Measurements from ENCODE around the gene CYP1A1. TPM values are rescaled to one million over a fixed set of nuclear protein-coding genes. Genes with fewer than 3 reads are reported as not detected.

The CYP1A1 gene
- total RNA-seq, 4 donors from 2014 or later: 3.0 to 6.8 (median 3.6) TPM

- TF ChIP-seq POLR2A (IDR thresholded peaks at IDR 0.05) (no peak), CTCF (IDR thresholded peaks at IDR 0.05) (no peak)
- no peak for DNase-seq (ENCODE audit: low spot score in 2 of 2)
- WGBS, 2 donors: 89 to 91% methylated on average over 8 of the region's 8 CpGs
- intact Hi-C loops (cut with DNase I; ENCODE audit: low total_unique reads): no loop called here
- no peak overlapping the region for H3K4me3 ChIP-seq (ENCODE audit: low read depth, poor library complexity, severe bottlenecking)
These were observed 33.4 kb upstream of the CYP1A1 start for GRCh38 chr15:74758736-74759135.

GRCh38 chr15:74754593-74755215, 29.4 kb upstream of the CYP1A1 start:
- intact Hi-C loops (cut with DNase I; ENCODE audit: low total_unique reads): no loop called here
- H3K4me3 ChIP-seq (ENCODE audit: low read depth, poor library complexity, severe bottlenecking): no peak overlapping the region
- no peak for DNase-seq (ENCODE audit: low spot score in 2 of 2)
- TF ChIP-seq POLR2A (IDR thresholded peaks at IDR 0.05): no peak
- no peak for TF ChIP-seq CTCF (IDR thresholded peaks at IDR 0.05)
- WGBS, 2 donors: 83 to 88% methylated on average over 20 of the region's 20 CpGs

- TF ChIP-seq CTCF (IDR thresholded peaks at IDR 0.05) (no peak), POLR2A (IDR thresholded peaks at IDR 0.05) (no peak)
- WGBS, 2 donors: 30 to 35% methylated on average over 5 of the region's 5 CpGs
- intact Hi-C loops (cut with DNase I; ENCODE audit: low total_unique reads): no loop called here
- no peak overlapping the region for H3K4me3 ChIP-seq (ENCODE audit: low read depth, poor library complexity, severe bottlenecking)
- no peak for DNase-seq (ENCODE audit: low spot score in 2 of 2)
These were observed 27.2 kb upstream of the CYP1A1 start for GRCh38 chr15:74752531-74752930.

- WGBS, 2 donors: 72% methylated on average over 8 of the region's 8 CpGs
- no peak for DNase-seq (ENCODE audit: low spot score in 2 of 2)
- no peak for TF ChIP-seq POLR2A (IDR thresholded peaks at IDR 0.05)
- TF ChIP-seq CTCF (IDR thresholded peaks at IDR 0.05): no peak
- intact Hi-C loops (cut with DNase I; ENCODE audit: low total_unique reads): no loop called here
- no peak overlapping the region for H3K4me3 ChIP-seq (ENCODE audit: low read depth, poor library complexity, severe bottlenecking)
These were observed 26.7 kb upstream of the CYP1A1 start for GRCh38 chr15:74752011-74752410.

- intact Hi-C loops (cut with DNase I; ENCODE audit: low total_unique reads): no loop called here
- no peak for TF ChIP-seq CTCF (IDR thresholded peaks at IDR 0.05)
- no peak for TF ChIP-seq POLR2A (IDR thresholded peaks at IDR 0.05)
These were observed 25.4 kb upstream of the CYP1A1 start for GRCh38 chr15:74750751-74751150.

GRCh38 chr15:74749832-74750231, 24.5 kb upstream of the CYP1A1 start:
- intact Hi-C loops (cut with DNase I; ENCODE audit: low total_unique reads): no loop called here
- 94 to 96% methylated on average over 6 to 12 of the region's 20 CpGs for WGBS, 2 donors
- no peak overlapping the region for H3K4me3 ChIP-seq (ENCODE audit: low read depth, poor library complexity, severe bottlenecking)
- TF ChIP-seq CTCF (IDR thresholded peaks at IDR 0.05) (no peak), POLR2A (IDR thresholded peaks at IDR 0.05) (no peak)
- DNase-seq (ENCODE audit: low spot score in 2 of 2): no peak

More at GRCh38 chr15:74750751-74751150, 25.4 kb upstream of the CYP1A1 start:
- no peak for DNase-seq (ENCODE audit: low spot score in 2 of 2)
- no peak overlapping the region for H3K4me3 ChIP-seq (ENCODE audit: low read depth, poor library complexity, severe bottlenecking)
- 60 to 70% methylated on average over 2 of the region's 2 CpGs for WGBS, 2 donors

All from lower leg skin (tissue), 4 donors.